ENCODE results near the gene TLE1.

TLE1 gene

GRCh38 chr9:81604306-81605169 lies 84.8 kb downstream of the TLE1 start:
- no peak for DNase-seq (ENCODE audit: low read depth in 2 of 2)
- no peak overlapping the region for H3K4me3 ChIP-seq (replicated peaks in 1 of 2; ENCODE audit: low read depth in 2 of 2, low read length in 2 of 2)
- TF ChIP-seq CTCF (IDR thresholded peaks at IDR 0.05; ENCODE audit: low read depth, low read length): no peak

- no peak for DNase-seq (ENCODE audit: low read depth in 2 of 2)
- TF ChIP-seq CTCF (IDR thresholded peaks at IDR 0.05; ENCODE audit: low read depth, low read length): no peak
- H3K4me3 ChIP-seq (replicated peaks in 1 of 2; ENCODE audit: low read depth in 2 of 2, low read length in 2 of 2): no peak overlapping the region
Measured at GRCh38 chr9:81602887-81603680, 86.3 kb downstream of the TLE1 start.

- no peak for TF ChIP-seq CTCF (IDR thresholded peaks at IDR 0.05; ENCODE audit: low read depth, low read length)
- H3K4me3 ChIP-seq (replicated peaks in 1 of 2; ENCODE audit: low read depth in 2 of 2, low read length in 2 of 2): no peak overlapping the region
- peak in 1 of 2 donors; percentile 80 for DNase-seq (ENCODE audit: low read depth in 2 of 2)
Measured at GRCh38 chr9:81601639-81602623, 87.4 kb downstream of the TLE1 start.

GRCh38 chr9:81600631-81601030 lies 88.7 kb downstream of the TLE1 start:
- no peak overlapping the region for H3K4me3 ChIP-seq (replicated peaks in 1 of 2; ENCODE audit: low read depth in 2 of 2, low read length in 2 of 2)
- DNase-seq (ENCODE audit: low read depth in 2 of 2): no peak
- TF ChIP-seq CTCF (IDR thresholded peaks at IDR 0.05; ENCODE audit: low read depth, low read length): no peak

DNA sequence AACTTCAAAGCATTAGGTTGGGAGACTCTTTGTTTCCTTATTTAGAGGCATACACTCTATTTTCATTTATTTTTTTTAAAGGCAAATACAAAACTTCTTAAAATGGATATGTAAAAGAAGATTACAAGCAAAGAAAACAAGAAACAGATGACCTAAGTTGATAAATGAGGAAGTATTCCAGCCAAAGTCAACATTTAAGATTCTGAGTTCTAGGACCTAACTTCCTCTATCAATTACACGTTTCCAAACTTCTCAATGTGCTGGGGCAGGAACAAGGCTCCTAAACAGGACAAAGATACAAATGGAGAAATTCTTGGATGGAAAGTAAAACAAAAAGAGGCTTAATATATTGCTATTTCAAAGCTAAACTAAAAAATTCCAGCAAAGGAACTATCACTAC lies 89.5 kb downstream of the TLE1 start:
- DNase-seq (ENCODE audit: low read depth in 2 of 2): peak in 1 of 2 donors; percentile 9
- H3K4me3 ChIP-seq (replicated peaks in 1 of 2; ENCODE audit: low read depth in 2 of 2, low read length in 2 of 2): no peak overlapping the region
- no peak for TF ChIP-seq CTCF (IDR thresholded peaks at IDR 0.05; ENCODE audit: low read depth, low read length)

GRCh38 chr9:81598811-81599210 lies 90.5 kb downstream of the TLE1 start:
- no peak for TF ChIP-seq CTCF (IDR thresholded peaks at IDR 0.05; ENCODE audit: low read depth, low read length)
- no peak for DNase-seq (ENCODE audit: low read depth in 2 of 2)
- H3K4me3 ChIP-seq (replicated peaks in 1 of 2; ENCODE audit: low read depth in 2 of 2, low read length in 2 of 2): no peak overlapping the region

Data from cardiac fibroblast (primary cell).